Measurements from ENCODE around the gene EIF4A2. TPM values are rescaled to one million over a fixed set of nuclear protein-coding genes. Genes with fewer than 3 reads are reported as not detected.
A peak's percentile ranks its signal among the peaks of the same experiment; 100 is the strongest.

Gene EIF4A2
- polyA plus RNA-seq, 2 donors = 184 to 241 TPM

- Histone ChIP-seq H3K27ac (ENCODE audit: low read depth in 2 of 2, low read length in 1 of 2) (peak overlapping the region; percentile 96 to 98), H3K27me3 (ENCODE audit: control insufficient read depth in 1 of 2, insufficient read depth in 2 of 2, low read length in 2 of 2) (no peaks in the 10 kb centered on the region), H3K4me3 (ENCODE audit: low read depth in 1 of 2, low read length in 2 of 2) (peak overlapping the region; percentile 96 to 100), H3K4me1 (ENCODE audit: control insufficient read depth in 2 of 2, insufficient read depth in 2 of 2, low read length in 1 of 2) (no peaks in the 10 kb centered on the region), H3K36me3 (ENCODE audit: control insufficient read depth in 2 of 2, insufficient read depth in 2 of 2, low read length in 1 of 2) (peaks cover 16 to 19% of the 10 kb centered on the region in 2 donors), H3K9me3 (ENCODE audit: control insufficient read depth in 2 of 2, insufficient read depth in 1 of 2, low read depth in 1 of 2, low read length in 1 of 2) (no peaks in the 10 kb centered on the region)
- WGBS, 2 donors = 0% methylated on average over 56 of the region's 56 CpGs
Observed at GRCh38 chr3:186783731-186784515, 546 bp downstream of the EIF4A2 start.

GRCh38 chr3:186784820-186785494 is 1.6 kb downstream of the EIF4A2 start:
- no peaks in the 10 kb centered on the region for H3K27me3 ChIP-seq (ENCODE audit: control insufficient read depth in 1 of 2, insufficient read depth in 2 of 2, low read length in 2 of 2)
- WGBS, 2 donors = 5 to 6% methylated on average over 7 of the region's 7 CpGs
- peak overlapping the region; percentile 96 to 100 for H3K4me3 ChIP-seq (ENCODE audit: low read depth in 1 of 2, low read length in 2 of 2)
- no peaks in the 10 kb centered on the region for H3K9me3 ChIP-seq (ENCODE audit: control insufficient read depth in 2 of 2, insufficient read depth in 1 of 2, low read depth in 1 of 2, low read length in 1 of 2)
- H3K36me3 ChIP-seq (ENCODE audit: control insufficient read depth in 2 of 2, insufficient read depth in 2 of 2, low read length in 1 of 2) = peaks cover 16 to 21% of the 10 kb centered on the region in 2 donors
- no peak overlapping the region for H3K27ac ChIP-seq (ENCODE audit: low read depth in 2 of 2, low read length in 1 of 2)
- H3K4me1 ChIP-seq (ENCODE audit: control insufficient read depth in 2 of 2, insufficient read depth in 2 of 2, low read length in 1 of 2) = no peaks in the 10 kb centered on the region

- Histone ChIP-seq H3K4me3 (ENCODE audit: low read depth in 1 of 2, low read length in 2 of 2) (peak overlapping the region; percentile 31 to 100), H3K9me3 (ENCODE audit: control insufficient read depth in 2 of 2, insufficient read depth in 1 of 2, low read depth in 1 of 2, low read length in 1 of 2) (no peaks in the 10 kb centered on the region), H3K4me1 (ENCODE audit: control insufficient read depth in 2 of 2, insufficient read depth in 2 of 2, low read length in 1 of 2) (no peaks in the 10 kb centered on the region), H3K27me3 (ENCODE audit: control insufficient read depth in 1 of 2, insufficient read depth in 2 of 2, low read length in 2 of 2) (no peaks in the 10 kb centered on the region), H3K36me3 (ENCODE audit: control insufficient read depth in 2 of 2, insufficient read depth in 2 of 2, low read length in 1 of 2) (peaks cover 16 to 21% of the 10 kb centered on the region in 2 donors), H3K27ac (ENCODE audit: low read depth in 2 of 2, low read length in 1 of 2) (no peak overlapping the region)
- 10 to 12% methylated on average over 7 of the region's 7 CpGs for WGBS, 2 donors
Observed at GRCh38 chr3:186785495-186786018, 2.2 kb downstream of the EIF4A2 start.

DNA sequence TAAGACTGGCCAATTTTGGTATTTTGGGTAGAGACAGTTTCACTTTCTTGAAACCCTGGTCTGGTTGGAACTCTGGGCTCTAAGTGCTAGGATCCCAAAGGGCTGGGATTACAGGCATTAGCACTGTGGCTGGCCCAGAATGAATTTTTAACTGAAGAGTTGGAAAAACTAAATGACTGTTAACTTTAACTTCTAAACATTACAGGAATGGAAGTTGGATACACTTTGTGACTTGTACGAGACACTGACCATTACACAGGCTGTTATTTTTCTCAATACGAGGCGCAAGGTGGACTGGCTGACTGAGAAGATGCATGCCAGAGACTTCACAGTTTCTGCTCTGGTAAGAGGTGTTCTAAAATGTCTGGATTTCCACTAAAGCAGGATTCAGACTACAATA is 3.5 kb downstream of the EIF4A2 start:
- Histone ChIP-seq H3K36me3 (ENCODE audit: control insufficient read depth in 2 of 2, insufficient read depth in 2 of 2, low read length in 1 of 2) (peaks cover 16 to 21% of the 10 kb centered on the region in 2 donors), H3K27me3 (ENCODE audit: control insufficient read depth in 1 of 2, insufficient read depth in 2 of 2, low read length in 2 of 2) (no peaks in the 10 kb centered on the region), H3K4me1 (ENCODE audit: control insufficient read depth in 2 of 2, insufficient read depth in 2 of 2, low read length in 1 of 2) (no peaks in the 10 kb centered on the region), H3K4me3 (ENCODE audit: low read depth in 1 of 2, low read length in 2 of 2) (peak overlapping the region in 1 of 2 donors; percentile 100), H3K27ac (ENCODE audit: low read depth in 2 of 2, low read length in 1 of 2) (no peak overlapping the region), H3K9me3 (ENCODE audit: control insufficient read depth in 2 of 2, insufficient read depth in 1 of 2, low read depth in 1 of 2, low read length in 1 of 2) (no peaks in the 10 kb centered on the region)
- 51 to 53% methylated on average over 3 of the region's 3 CpGs for WGBS, 2 donors

DNA sequence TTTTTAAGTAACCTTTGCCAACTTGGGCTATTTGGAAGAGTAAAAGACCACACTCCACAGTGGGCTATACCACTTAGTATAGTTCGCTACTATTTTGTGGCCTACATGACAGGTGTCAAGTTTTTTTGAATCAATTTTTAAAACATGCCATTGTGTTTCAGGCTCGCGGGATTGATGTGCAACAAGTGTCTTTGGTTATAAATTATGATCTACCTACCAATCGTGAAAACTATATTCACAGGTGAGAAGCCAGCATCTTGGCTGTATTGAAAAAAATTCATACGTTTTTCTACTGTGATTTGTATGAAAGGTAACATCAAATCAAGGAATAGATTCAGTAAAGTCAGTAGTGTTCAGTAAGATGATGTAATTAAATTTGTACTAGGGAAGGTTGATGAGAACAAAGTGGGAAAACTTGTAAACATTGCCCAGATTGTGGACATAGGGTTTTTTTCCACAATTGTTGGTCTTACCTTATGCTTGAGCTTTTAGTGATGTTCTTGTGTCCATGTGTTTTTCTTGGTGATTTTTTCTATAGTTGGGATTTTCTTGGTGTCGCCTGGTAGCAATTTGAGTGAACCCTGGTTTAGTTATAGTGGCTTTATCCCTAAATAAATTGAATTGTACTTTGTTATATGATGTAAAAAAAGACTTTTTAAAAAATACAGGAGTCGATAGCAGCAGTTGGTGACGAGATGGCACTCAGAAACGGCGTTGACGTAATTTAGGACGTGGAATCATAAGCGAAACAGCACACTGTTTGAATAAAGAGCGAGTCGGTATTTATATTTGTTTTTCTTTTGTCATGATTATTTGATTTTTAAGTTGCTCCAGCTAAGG is 4.5 kb downstream of the EIF4A2 start:
- H3K36me3 ChIP-seq (ENCODE audit: control insufficient read depth in 2 of 2, insufficient read depth in 2 of 2, low read length in 1 of 2) = peaks cover 16 to 21% of the 10 kb centered on the region in 2 donors
- H3K4me1 ChIP-seq (ENCODE audit: control insufficient read depth in 2 of 2, insufficient read depth in 2 of 2, low read length in 1 of 2) = no peaks in the 10 kb centered on the region
- no peaks in the 10 kb centered on the region for H3K9me3 ChIP-seq (ENCODE audit: control insufficient read depth in 2 of 2, insufficient read depth in 1 of 2, low read depth in 1 of 2, low read length in 1 of 2)
- H3K27ac ChIP-seq (ENCODE audit: low read depth in 2 of 2, low read length in 1 of 2) = no peak overlapping the region
- 58 to 60% methylated on average over 15 of the region's 15 CpGs for WGBS, 2 donors
- H3K4me3 ChIP-seq (ENCODE audit: low read depth in 1 of 2, low read length in 2 of 2) = peak overlapping the region in 1 of 2 donors; percentile 100
- H3K27me3 ChIP-seq (ENCODE audit: control insufficient read depth in 1 of 2, insufficient read depth in 2 of 2, low read length in 2 of 2) = no peaks in the 10 kb centered on the region

GRCh38 chr3:186788482-186789370 is 5.3 kb downstream of the EIF4A2 start:
- H3K36me3 ChIP-seq (ENCODE audit: control insufficient read depth in 2 of 2, insufficient read depth in 2 of 2, low read length in 1 of 2) = peaks cover 16 to 21% of the 10 kb centered on the region in 2 donors
- H3K27me3 ChIP-seq (ENCODE audit: control insufficient read depth in 1 of 2, insufficient read depth in 2 of 2, low read length in 2 of 2) = no peaks in the 10 kb centered on the region
- no peaks in the 10 kb centered on the region for H3K4me1 ChIP-seq (ENCODE audit: control insufficient read depth in 2 of 2, insufficient read depth in 2 of 2, low read length in 1 of 2)
- H3K4me3 ChIP-seq (ENCODE audit: low read depth in 1 of 2, low read length in 2 of 2) = no peak overlapping the region
- H3K27ac ChIP-seq (ENCODE audit: low read depth in 2 of 2, low read length in 1 of 2) = no peak overlapping the region
- 42 to 44% methylated on average over 13 of the region's 13 CpGs for WGBS, 2 donors
- H3K9me3 ChIP-seq (ENCODE audit: control insufficient read depth in 2 of 2, insufficient read depth in 1 of 2, low read depth in 1 of 2, low read length in 1 of 2) = no peaks in the 10 kb centered on the region

- peaks cover 16 to 18% of the 10 kb centered on the region in 2 donors for H3K36me3 ChIP-seq (ENCODE audit: control insufficient read depth in 2 of 2, insufficient read depth in 2 of 2, low read length in 1 of 2)
Observed at GRCh38 chr3:186789554-186790260, 6.3 kb downstream of the EIF4A2 start.

DNA sequence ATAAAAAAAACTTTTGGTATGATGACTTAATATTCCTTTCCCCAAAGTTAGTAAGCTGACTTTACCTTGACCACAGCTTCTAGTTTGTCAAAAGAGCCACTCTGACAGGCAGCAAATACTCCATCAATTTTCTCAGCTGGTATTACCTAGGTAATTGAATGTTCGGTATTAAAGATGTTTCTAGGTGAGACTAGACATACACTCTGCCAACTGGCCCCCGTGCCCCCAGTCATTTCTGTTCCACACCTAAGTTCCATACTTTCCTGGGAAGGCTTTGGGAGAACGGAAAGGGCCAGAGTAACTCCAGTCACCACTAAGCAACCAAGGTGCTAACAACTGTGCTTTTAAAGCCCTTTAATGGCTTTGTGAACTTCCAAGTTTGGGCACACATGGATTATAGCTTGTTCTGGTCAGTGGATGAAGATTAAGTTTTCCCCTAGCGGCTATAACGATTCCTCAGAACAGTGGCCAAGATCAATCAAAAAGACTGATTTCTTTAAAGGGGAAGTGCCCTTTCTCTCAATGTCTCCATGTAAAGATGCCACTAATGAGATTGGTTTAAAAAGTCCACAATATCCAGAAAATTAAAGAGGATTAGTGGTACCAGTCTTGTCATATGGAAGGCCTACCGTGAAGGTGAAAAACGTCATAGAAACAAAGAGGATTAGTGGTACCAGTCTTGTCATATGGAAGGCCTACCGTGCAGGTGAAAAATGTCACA is 7.0 kb downstream of the EIF4A2 start:
- WGBS, 2 donors = 46 to 52% methylated on average over 8 of the region's 8 CpGs

More at GRCh38 chr3:186789554-186790260, 6.3 kb downstream of the EIF4A2 start:
- H3K4me1 ChIP-seq (ENCODE audit: control insufficient read depth in 2 of 2, insufficient read depth in 2 of 2, low read length in 1 of 2) = no peaks in the 10 kb centered on the region
- H3K4me3 ChIP-seq (ENCODE audit: low read depth in 1 of 2, low read length in 2 of 2) = no peak overlapping the region
- no peaks in the 10 kb centered on the region for H3K9me3 ChIP-seq (ENCODE audit: control insufficient read depth in 2 of 2, insufficient read depth in 1 of 2, low read depth in 1 of 2, low read length in 1 of 2)
- 47 to 54% methylated on average over 4 of the region's 4 CpGs for WGBS, 2 donors
- no peak overlapping the region for H3K27ac ChIP-seq (ENCODE audit: low read depth in 2 of 2, low read length in 1 of 2)
- no peaks in the 10 kb centered on the region for H3K27me3 ChIP-seq (ENCODE audit: control insufficient read depth in 1 of 2, insufficient read depth in 2 of 2, low read length in 2 of 2)

More for the DNA sequence above, 7.0 kb downstream of the EIF4A2 start:
- Histone ChIP-seq H3K4me3 (ENCODE audit: low read depth in 1 of 2, low read length in 2 of 2) (no peak overlapping the region), H3K36me3 (ENCODE audit: control insufficient read depth in 2 of 2, insufficient read depth in 2 of 2, low read length in 1 of 2) (peaks cover 14 to 20% of the 10 kb centered on the region in 2 donors), H3K27ac (ENCODE audit: low read depth in 2 of 2, low read length in 1 of 2) (no peak overlapping the region), H3K9me3 (ENCODE audit: control insufficient read depth in 2 of 2, insufficient read depth in 1 of 2, low read depth in 1 of 2, low read length in 1 of 2) (no peaks in the 10 kb centered on the region), H3K4me1 (ENCODE audit: control insufficient read depth in 2 of 2, insufficient read depth in 2 of 2, low read length in 1 of 2) (no peaks in the 10 kb centered on the region), H3K27me3 (ENCODE audit: control insufficient read depth in 1 of 2, insufficient read depth in 2 of 2, low read length in 2 of 2) (no peaks in the 10 kb centered on the region)
